Stimulated activated naive CD8-positive, alpha-beta T cell treated with anti-CD3 and anti-CD28 coated beads, Interleukin-15, amount 100 ng/mL, for 72 hours (primary cell): ENCODE measurements around the gene TANC1.

Source experiments
- ATAC-seq: fragments of 150-1000 bp; cut with Tn5 transposase; 2 replicates; pipeline ENCODE4 v1.10.0; 2021; ENCODE audit warnings: mild to moderate bottlenecking, moderate library complexity
- DNase-seq, 2 donors: peaks; one replicate each; pipeline ENCODE4 v3.0.0; 2021 to 2022
- H3K27ac Mint-ChIP-seq, 2 donors: one replicate each; pipeline ENCODE4 v1.8.0; 2022; ENCODE audit warnings: mild to moderate bottlenecking in 2 of 2, mixed read lengths in 2 of 2, moderate library complexity in 2 of 2
- H3K27me3 Mint-ChIP-seq: one replicate; pipeline ENCODE4 v1.8.0; 2022; ENCODE audit warnings: mixed read lengths
- H3K4me1 Mint-ChIP-seq: one replicate; pipeline ENCODE4 v1.8.0; 2022; ENCODE audit warnings: mild to moderate bottlenecking, mixed read lengths
- H3K4me3 Mint-ChIP-seq, 2 donors: one replicate each; pipeline ENCODE4 v1.8.0; 2022; ENCODE audit warnings: mild to moderate bottlenecking in 2 of 2, mixed read lengths in 2 of 2, moderate library complexity in 1 of 2
- H3K9me3 Mint-ChIP-seq, 2 donors: one replicate each; pipeline ENCODE4 v1.8.0; 2022; ENCODE audit warnings: mixed read lengths in 2 of 2

Gene TANC1

DNA sequence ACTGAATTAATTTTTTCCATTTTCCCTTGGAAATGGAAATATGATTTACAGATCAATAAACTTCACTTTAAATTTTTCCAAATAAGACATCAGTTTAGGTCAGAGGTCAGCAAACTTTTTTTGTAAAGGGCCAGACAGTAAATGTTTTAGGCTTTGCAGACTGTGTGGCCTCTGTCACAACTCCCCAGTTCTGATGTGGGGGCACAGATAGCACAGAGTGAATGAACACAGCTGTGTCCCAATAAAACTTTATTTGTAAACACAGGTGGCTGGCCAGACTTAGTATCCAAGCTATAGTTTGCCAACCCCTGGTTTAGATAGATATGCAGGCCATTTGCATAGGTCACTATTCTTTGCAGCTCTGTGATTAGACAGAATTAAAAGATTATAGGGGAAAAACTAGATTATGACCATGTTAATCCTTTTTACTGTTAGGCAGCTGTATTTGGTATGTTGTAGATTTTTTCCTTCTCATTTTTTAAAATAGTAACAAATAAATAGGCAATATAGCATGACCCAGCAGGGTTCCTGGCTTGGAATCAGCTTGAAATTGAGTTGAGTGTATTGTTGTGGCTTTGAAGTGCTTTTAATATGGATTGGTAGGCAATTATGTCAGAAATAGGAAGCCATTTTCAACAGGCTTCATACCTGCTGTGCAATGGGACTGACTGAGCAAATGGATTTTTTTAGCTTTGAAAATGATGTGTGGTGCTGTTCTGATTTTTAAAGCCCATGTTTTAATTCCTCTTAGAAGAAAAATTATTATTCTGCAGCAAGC, 258.4 kb downstream of the TANC1 start:
- H3K27ac Mint-ChIP-seq = peak overlapping the region in 1 of 2 donors; percentile 54
- no peaks in the 10 kb centered on the region for H3K9me3 Mint-ChIP-seq
- DNase-seq (no peak), ATAC-seq (no peak)
- peaks cover 39% of the 10 kb centered on the region for H3K4me1 Mint-ChIP-seq
- no peak overlapping the region for H3K4me3 Mint-ChIP-seq
- no peaks in the 10 kb centered on the region for H3K27me3 Mint-ChIP-seq

DNA sequence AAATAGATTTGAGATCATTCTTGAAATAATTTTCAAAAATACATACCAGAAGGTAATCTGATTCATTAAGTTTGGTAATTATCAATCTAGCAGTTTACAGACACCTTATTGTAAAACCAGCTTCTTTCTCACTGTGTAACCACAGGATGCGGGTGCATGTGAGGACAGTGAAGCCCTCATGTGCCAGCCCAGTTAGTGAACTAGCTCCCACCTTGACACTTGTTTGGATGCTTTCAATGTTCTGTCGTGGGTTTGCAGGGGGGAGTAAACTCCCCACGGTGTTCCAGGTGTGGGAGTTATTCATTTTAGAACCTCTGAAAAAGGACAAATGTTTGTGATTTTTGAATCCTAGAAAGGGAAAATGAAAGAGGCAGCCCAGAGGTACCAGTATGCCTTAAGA, 259.0 kb downstream of the TANC1 start:
- Mint-ChIP-seq H3K27ac (peak overlapping the region in 1 of 2 donors; percentile 63), H3K27me3 (no peaks in the 10 kb centered on the region), H3K4me1 (peaks cover 39% of the 10 kb centered on the region), H3K4me3 (no peak overlapping the region), H3K9me3 (no peaks in the 10 kb centered on the region)
- ATAC-seq (peak; percentile 51), DNase-seq (no peak)

DNA sequence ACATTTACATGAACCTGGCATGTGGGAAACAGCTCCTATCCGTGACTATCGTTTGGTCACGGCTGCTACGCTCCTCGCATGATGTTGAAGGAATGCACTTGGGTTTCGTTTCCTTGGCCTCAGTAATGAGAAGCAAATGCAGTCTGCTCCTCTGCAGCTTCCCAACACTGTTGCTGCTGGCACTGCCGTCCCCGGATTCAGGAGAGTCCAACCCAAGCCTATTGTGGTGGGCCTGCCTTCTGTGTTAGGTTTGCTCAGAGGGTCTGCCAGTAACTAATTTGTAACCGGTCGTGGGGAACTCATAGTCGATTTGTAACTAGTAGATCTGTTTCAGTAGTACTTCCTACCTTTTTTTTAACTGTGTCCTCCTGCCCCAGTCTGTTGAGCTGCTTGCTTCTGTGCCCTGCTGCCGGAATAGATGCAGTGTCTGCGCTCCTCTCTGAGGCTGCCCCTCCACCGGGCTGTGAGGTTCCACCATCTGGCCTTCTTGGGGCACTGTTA, 259.7 kb downstream of the TANC1 start:
- H3K4me3 Mint-ChIP-seq = no peak overlapping the region
- peak overlapping the region in 1 of 2 donors; percentile 63 for H3K27ac Mint-ChIP-seq
- ATAC-seq (no peak), DNase-seq (no peak)
- peaks cover 39% of the 10 kb centered on the region for H3K4me1 Mint-ChIP-seq
- H3K27me3 Mint-ChIP-seq = no peaks in the 10 kb centered on the region
- no peaks in the 10 kb centered on the region for H3K9me3 Mint-ChIP-seq

DNA sequence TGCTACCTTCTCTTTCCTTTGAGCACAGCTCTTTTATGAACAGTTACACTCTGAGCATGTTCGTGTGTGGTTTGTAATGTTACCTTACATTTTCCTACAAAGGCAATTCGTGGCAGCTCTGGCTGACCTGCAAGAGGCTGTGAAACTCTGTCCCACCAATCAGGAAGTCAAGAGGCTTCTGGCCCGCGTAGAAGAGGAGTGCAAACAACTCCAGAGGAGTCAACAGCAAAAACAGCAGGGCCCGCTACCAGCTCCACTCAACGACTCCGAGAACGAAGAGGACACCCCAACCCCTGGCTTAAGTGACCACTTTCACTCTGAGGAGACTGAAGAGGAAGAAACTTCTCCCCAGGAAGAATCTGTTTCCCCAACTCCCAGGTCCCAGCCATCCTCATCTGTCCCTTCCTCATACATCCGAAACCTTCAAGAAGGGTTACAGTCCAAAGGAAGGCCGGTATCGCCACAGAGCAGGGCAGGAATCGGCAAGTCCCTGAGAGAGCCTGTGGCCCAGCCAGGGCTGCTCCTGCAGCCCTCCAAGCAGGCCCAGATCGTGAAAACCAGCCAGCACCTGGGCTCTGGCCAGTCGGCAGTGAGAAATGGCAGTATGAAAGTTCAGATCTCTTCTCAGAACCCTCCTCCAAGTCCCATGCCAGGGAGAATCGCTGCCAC, 261.2 kb downstream of the TANC1 start:
- Mint-ChIP-seq H3K27me3 (no peaks in the 10 kb centered on the region), H3K4me1 (peaks cover 39% of the 10 kb centered on the region), H3K27ac (peak overlapping the region in 1 of 2 donors; percentile 71)

DNA sequence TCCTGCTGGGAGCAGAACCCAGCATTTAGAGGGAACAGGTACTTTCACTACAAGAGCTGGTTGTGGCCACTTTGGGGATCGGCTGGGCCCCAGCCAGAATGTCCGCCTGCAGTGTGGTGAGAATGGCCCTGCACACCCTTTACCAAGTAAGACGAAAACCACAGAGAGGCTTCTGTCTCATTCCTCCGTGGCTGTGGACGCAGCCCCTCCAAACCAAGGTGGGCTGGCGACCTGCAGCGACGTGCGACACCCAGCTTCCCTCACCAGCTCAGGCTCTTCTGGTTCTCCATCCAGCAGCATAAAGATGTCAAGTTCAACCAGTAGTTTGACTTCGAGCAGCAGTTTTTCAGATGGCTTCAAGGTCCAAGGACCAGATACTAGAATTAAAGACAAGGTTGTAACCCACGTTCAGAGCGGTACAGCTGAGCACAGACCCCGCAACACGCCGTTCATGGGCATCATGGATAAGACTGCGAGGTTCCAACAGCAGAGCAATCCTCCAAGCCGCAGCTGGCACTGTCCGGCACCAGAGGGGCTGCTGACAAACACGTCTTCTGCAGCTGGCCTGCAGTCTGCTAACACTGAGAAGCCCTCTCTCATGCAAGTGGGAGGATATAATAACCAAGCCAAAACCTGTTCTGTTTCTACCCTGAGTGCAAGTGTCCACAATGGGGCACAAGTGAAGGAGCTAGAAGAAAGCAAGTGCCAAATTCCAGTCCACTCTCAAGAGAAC, 261.9 kb downstream of the TANC1 start:
- no peaks in the 10 kb centered on the region for H3K27me3 Mint-ChIP-seq
- no peak overlapping the region for H3K27ac Mint-ChIP-seq
- DNase-seq = no peak

More for the DNA sequence above, 261.2 kb downstream of the TANC1 start:
- DNase-seq (no peak), ATAC-seq (no peak)
- H3K9me3 Mint-ChIP-seq = no peaks in the 10 kb centered on the region
- H3K4me3 Mint-ChIP-seq = no peak overlapping the region

DNA sequence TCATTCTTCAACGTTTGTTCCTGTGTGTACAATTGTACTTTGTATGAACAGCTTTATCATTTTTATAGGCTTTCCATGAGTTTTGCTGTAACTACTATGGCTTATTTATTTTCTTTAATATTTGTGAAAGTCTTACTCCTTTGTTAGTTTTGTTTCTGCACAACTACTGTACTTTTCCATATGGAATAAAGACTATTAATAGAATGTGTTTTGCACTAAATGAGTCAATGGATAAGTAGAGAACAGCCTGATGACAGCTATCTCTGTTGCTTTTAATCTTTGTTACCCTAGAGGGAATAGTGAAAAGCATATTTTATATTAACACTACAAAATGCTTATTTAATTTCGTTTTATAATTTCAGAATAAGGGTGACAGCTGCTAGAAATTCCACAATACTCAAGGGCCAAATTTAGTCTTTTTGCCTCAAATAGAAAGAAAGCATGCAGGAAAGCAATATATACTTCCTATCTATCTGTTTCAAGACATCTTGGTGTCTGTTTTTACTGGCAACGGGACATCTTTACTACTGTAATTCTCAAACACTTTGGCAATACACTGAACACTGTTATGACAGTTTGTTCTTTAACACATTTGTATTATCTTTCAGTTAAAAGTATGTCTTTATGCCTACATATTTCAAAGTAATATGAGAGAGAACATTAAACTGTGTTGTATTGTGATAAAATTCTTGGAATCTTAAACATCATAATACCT, 264.2 kb downstream of the TANC1 start:
- no peak for ATAC-seq
- Mint-ChIP-seq H3K9me3 (no peaks in the 10 kb centered on the region), H3K4me3 (no peak overlapping the region), H3K27me3 (no peaks in the 10 kb centered on the region), H3K4me1 (peaks cover 25% of the 10 kb centered on the region), H3K27ac (no peak overlapping the region)
- DNase-seq = no peak

More for the DNA sequence above, 261.9 kb downstream of the TANC1 start:
- Mint-ChIP-seq H3K4me1 (peaks cover 39% of the 10 kb centered on the region), H3K9me3 (no peaks in the 10 kb centered on the region), H3K4me3 (no peak overlapping the region)
- no peak for ATAC-seq

DNA sequence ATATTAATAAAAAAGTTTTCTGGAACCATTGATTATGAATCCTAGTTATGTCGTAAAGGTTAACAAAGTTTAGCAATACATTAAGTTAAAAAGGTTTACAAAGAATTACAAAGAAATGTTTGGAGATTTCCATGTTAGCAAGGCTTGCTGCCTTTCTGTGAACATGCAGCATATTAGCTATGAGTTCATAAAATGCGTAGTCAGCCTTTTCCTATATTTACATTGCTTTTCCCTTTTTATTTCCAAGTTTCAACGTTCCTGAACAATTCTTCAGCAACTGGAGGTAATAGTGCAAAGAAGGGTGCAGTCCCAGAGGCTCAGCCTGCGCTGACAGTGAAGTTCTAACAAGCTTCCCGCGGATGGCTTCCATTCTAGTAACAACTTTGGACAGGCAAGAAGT, 266.4 kb downstream of the TANC1 start:
- H3K4me1 Mint-ChIP-seq = peaks cover 3% of the 10 kb centered on the region
- peak overlapping the region in 1 of 2 donors; percentile 57 for H3K27ac Mint-ChIP-seq
- no peaks in the 10 kb centered on the region for H3K27me3 Mint-ChIP-seq
- no peak overlapping the region for H3K4me3 Mint-ChIP-seq
- ATAC-seq (no peak), DNase-seq (no peak)
- no peaks in the 10 kb centered on the region for H3K9me3 Mint-ChIP-seq

DNA sequence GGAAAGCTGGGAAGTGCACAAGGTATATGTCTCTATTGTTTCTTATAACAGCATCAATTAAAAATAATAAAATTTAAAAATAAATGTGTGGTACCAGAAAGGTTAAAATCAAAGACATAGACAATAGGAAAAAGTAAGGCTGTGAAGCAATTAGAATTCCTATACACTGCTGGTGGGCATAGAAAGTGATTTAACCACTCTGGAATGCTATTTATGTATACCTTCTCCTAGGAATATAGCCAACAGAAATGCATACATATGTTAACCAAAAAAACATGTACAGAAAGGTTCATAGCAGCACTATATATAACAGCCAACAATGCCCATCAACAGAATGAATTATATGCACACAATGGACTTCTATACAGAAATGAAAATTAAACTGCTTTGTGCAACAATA, 275.1 kb downstream of the TANC1 start:
- Mint-ChIP-seq H3K4me1 (no peaks in the 10 kb centered on the region), H3K4me3 (no peak overlapping the region), H3K9me3 (no peaks in the 10 kb centered on the region), H3K27ac (no peak overlapping the region), H3K27me3 (no peaks in the 10 kb centered on the region)
- DNase-seq = no peak
- no peak for ATAC-seq

DNA sequence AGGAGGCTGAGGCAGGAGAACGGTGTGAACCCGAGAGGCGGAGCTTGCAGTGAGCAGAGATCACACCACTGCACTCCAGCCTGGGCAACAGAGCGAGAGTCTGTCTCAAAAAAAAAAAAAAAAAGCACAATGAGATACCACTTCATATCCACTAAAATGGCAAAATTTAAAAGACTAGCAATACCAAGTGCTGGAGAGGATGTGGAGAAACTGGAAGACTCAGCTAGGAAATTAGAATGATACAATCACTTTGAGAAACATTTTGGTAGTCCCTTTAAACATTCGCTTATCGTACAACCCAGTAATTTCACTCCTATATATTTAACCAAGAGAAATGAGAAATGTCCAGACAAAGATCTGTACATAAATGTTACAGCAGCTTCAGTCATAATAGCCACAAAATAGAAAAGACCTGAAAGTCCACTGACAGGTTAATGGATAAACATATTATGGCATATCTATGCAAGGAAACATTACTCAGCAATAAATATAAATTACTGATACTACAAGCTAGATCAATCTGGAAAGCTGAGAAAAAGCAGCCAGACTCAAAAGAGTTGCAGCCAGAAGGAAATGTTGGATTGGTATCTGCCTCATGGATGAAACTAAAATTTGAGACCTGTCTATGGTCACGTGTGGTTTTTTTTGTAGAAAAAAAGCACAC, 278.0 kb downstream of the TANC1 start:
- Mint-ChIP-seq H3K27ac (no peak overlapping the region), H3K9me3 (no peaks in the 10 kb centered on the region), H3K4me1 (peaks cover 11% of the 10 kb centered on the region), H3K4me3 (no peak overlapping the region), H3K27me3 (no peaks in the 10 kb centered on the region)
- no peak for DNase-seq
- ATAC-seq = no peak

DNA sequence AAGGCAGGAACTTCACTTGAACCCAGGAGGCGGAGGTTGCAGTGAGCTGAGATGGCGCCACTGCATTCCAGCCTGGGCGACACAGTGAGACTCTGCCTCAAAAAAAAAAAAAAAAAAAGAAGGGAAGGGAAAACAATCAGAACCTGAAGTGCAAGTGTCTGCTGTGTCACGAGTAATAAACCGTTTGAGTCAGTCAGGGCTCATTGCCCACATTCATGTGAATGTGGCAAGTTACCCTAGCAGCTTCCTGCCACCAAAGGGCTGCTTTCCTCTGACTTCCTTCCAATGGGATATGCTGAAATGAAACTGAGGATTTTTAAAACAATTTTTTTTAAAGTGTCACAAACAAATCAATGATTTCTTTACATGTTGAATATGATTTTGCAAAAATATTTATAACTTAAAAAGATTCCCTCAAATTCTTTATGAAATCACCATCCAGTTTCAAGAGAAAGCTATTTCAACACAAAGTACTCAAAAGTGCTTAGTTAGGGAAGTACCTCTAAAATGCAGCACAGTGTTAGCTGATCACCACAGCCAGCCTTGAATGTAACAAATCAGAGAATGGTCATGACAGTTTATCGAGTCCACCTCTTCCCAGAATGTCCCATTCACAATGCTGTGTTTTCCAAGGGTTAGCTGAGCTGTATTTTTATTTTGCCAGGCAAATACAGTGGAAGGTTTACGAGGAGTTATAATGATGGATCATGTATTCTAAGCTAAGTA, 281.7 kb downstream of the TANC1 start:
- Mint-ChIP-seq H3K27ac (peak overlapping the region in 1 of 2 donors; percentile 19), H3K4me1 (peaks cover 11% of the 10 kb centered on the region), H3K4me3 (no peak overlapping the region), H3K27me3 (no peaks in the 10 kb centered on the region), H3K9me3 (no peaks in the 10 kb centered on the region)
- ATAC-seq = peak; percentile 53
- DNase-seq = no peak

DNA sequence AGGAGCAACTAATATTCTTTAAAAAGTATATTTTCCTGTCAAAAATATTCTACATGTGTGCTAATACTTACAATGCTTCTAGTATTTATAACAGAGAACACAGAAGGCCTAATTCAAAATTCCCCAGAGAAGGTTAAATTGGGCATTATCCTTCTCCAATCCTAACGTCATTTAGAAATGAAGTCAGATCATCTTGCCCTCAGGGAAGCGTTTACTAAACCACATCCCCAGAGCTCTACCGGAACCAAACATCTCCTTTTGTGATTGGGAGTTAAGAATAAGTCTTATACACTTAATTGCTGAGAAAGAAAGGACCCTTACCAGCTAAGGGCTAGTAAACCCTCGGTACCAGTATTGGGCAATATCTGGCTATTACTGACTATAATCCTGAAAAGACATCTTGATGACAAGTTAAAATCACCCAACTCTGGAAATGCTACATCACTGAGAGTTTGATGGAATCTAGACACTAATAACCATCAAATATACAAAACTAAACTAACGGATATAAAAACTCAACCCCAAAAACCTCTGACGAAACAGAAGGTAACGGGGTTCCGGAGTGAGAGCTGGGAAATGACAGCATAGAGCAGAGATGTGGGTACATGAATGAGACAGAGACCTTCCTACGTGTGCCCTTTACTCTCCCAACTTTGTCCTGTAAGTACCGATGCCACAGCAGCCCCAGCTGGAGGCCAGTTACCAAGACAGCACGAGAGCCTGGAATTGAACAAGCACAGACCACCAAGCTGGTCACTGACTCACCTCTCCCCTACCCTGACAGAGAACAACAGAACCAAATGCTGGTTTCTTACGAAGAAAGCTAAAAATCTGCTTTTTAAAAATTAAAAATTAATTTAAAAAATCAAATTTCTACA, 283.1 kb downstream of the TANC1 start:
- peaks cover 11% of the 10 kb centered on the region for H3K4me1 Mint-ChIP-seq
- no peaks in the 10 kb centered on the region for H3K27me3 Mint-ChIP-seq
- DNase-seq (no peak), ATAC-seq (no peak)
- no peak overlapping the region for H3K4me3 Mint-ChIP-seq
- no peak overlapping the region for H3K27ac Mint-ChIP-seq
- H3K9me3 Mint-ChIP-seq = no peaks in the 10 kb centered on the region

DNA sequence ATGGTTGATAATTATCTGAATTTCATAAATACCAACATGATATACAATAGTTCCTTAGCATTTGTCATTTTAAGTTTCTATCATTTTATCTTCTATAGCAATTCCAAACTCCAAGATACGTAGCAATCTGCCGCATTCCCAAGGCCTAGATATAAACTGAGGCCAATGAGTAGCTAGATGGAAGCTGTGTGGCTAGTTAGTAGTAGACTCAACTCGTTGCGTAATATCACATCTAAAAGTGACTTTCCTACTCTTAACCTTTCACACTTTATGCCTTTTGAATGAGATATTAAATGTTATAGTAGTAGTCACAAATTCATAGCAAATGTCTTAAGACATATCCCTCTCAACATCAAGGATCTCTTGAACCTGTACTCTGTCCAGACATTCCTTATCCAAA, 284.5 kb downstream of the TANC1 start:
- H3K27ac Mint-ChIP-seq = no peak overlapping the region
- no peaks in the 10 kb centered on the region for H3K27me3 Mint-ChIP-seq
- no peaks in the 10 kb centered on the region for H3K9me3 Mint-ChIP-seq
- H3K4me3 Mint-ChIP-seq = no peak overlapping the region
- no peak for ATAC-seq
- peaks cover 11% of the 10 kb centered on the region for H3K4me1 Mint-ChIP-seq
- no peak for DNase-seq

DNA sequence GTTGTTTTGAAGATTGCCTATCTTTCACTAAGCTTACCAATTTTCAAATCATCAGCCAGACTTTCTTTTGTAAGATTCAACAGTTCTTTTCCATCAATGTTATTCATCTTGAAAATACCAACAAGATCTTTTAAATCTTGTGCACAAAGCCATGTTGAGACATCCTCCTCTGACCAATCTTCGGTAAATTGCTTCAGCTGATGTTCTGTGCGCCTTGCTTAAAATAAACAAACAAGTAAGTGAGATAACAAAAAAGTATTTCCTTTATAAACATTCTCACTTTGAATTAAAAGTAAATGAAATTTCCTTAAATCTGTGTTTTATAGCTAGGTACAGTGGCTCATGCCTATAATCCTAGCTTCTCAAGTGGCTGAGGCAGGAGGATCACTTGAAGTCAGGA, 287.7 kb downstream of the TANC1 start:
- ATAC-seq (no peak), DNase-seq (no peak)
- Mint-ChIP-seq H3K27ac (no peak overlapping the region), H3K27me3 (no peaks in the 10 kb centered on the region), H3K4me3 (no peak overlapping the region), H3K4me1 (no peaks in the 10 kb centered on the region), H3K9me3 (no peaks in the 10 kb centered on the region)

DNA sequence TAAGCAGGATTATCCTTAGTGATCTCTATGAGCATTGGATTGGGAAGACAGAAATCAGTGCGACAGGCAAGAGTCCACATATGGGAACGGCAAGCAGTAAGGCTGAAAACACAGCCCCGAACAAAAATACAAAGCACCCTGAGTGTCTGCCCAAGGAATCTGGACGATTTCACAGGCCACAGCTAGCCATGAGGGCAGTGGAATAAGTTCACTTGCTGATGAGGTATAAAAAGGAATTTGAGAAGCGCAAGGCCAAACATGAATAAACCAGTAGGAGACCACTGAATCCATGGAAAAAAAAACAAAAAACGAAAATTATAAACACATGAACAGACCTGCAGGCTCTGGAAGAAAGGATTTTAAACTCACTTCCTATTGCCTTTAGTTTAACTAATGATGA, 293.8 kb downstream of the TANC1 start:
- H3K4me1 Mint-ChIP-seq = no peaks in the 10 kb centered on the region
- ATAC-seq = no peak
- DNase-seq = no peak

More for the DNA sequence above, 293.8 kb downstream of the TANC1 start:
- Mint-ChIP-seq H3K9me3 (no peaks in the 10 kb centered on the region), H3K27ac (no peak overlapping the region), H3K27me3 (no peaks in the 10 kb centered on the region), H3K4me3 (no peak overlapping the region)
